NT2/D1 (cell line): ENCODE data around the gene ADGRD1.

Experiments
- DNase-seq: peaks from one replicate; pipeline ENCODE4 v3.0.0-alpha.2; 2011; ENCODE audit warnings: low read depth, low spot score
- H3K27me3 ChIP-seq: 2 replicates; pipeline ENCODE4 v1.6.0; 2011; ENCODE audit warnings: mild to moderate bottlenecking; ENCODE audit not compliant: insufficient read length, insufficient read depth
- H3K36me3 ChIP-seq: 2 replicates; pipeline ENCODE4 v1.6.1; 2011; ENCODE audit warnings: mild to moderate bottlenecking, low read length, mixed read lengths; ENCODE audit not compliant: insufficient read depth, insufficient read length
- H3K4me1 ChIP-seq: 2 replicates; pipeline ENCODE4 v1.5.1; 2011; ENCODE audit not compliant: insufficient read depth, insufficient read length
- H3K4me3 ChIP-seq: 2 replicates; pipeline ENCODE4 v1.5.1; 2011; ENCODE audit warnings: low read depth; ENCODE audit not compliant: insufficient read length
- H3K9ac ChIP-seq: 2 replicates; pipeline ENCODE4 v1.6.0; 2011; ENCODE audit warnings: low read depth; ENCODE audit not compliant: insufficient read length
- H3K9me3 ChIP-seq: 2 replicates; pipeline ENCODE4 v1.5.1; 2011; ENCODE audit warnings: mild to moderate bottlenecking, low read length; ENCODE audit not compliant: insufficient read depth
- SUZ12 ChIP-seq: IDR thresholded peaks from 2 replicates; pipeline ENCODE4 v1.6.1; 2011; ENCODE audit not compliant: insufficient read length, insufficient read depth; ENCODE audit errors: extremely low read depth
- YY1 ChIP-seq: IDR thresholded peaks from 2 replicates; pipeline ENCODE4 v1.6.1; 2011; ENCODE audit not compliant: insufficient read length, insufficient read depth
- ZNF274 ChIP-seq: IDR thresholded peaks from 2 replicates; pipeline ENCODE4 v1.6.1; 2011; ENCODE audit warnings: mild to moderate bottlenecking, low read depth, low read length

The ADGRD1 gene

GRCh38 chr12:131135786-131136538 is 182.3 kb downstream of the ADGRD1 start:
- no peak for DNase-seq

GRCh38 chr12:131136539-131136872 is 182.8 kb downstream of the ADGRD1 start:
- TF ChIP-seq SUZ12: no peak
- no peak for TF ChIP-seq ZNF274
- no peak overlapping the region for H3K9ac ChIP-seq
- H3K27me3 ChIP-seq: peaks cover 3% of the 10 kb centered on the region
- no peaks in the 10 kb centered on the region for H3K9me3 ChIP-seq
- no peak for DNase-seq
- H3K36me3 ChIP-seq: no peaks in the 10 kb centered on the region
- peaks cover 12% of the 10 kb centered on the region for H3K4me1 ChIP-seq
- H3K4me3 ChIP-seq: no peak overlapping the region

More at GRCh38 chr12:131135786-131136538, 182.3 kb downstream of the ADGRD1 start:
- Histone ChIP-seq H3K27me3 (peaks cover 3% of the 10 kb centered on the region), H3K9ac (no peak overlapping the region), H3K9me3 (no peaks in the 10 kb centered on the region), H3K36me3 (no peaks in the 10 kb centered on the region), H3K4me1 (peaks cover 13% of the 10 kb centered on the region), H3K4me3 (no peak overlapping the region)
- no peak for TF ChIP-seq ZNF274

DNA sequence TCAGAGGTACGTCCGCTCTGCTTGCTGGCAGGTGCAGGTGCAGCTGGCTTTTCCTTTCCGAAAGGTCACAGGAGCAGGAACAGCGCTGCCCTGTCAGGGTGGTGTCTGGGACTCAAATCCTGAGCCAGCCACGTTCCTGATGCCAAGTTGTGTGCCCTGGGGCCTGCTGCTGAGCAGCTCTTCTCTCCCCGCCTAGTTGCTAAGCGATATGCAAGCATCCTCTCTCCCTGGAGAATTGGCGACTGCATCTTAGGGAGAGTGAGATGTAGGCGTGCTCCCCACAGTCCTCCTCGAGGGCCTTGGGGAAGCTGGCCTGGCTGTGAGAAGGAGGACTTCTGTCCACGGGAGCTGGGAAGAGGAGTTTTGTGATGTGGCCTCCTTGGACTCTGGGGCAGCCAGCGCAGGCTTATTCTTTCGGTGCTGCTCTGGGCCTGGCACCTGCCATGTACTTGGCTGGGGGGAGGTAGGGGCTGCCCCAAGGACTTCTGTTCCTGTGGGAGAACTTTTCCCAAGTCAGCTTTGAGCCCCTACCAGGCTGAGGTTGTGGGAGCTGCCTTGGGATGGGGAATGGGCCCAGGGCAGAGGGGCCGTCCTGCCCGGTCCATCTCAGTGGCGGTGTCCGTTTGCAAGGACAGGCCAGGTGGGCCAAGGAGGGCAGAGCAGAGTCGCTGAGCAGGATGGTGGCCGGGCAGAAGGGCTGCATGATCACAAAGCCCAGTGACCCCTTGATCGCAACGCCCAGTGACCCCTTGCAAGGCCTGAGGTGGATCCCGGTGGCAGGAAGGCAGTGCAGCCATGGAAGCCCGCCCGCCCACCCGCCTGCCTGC is 183.5 kb downstream of the ADGRD1 start:
- Histone ChIP-seq H3K27me3 (peaks cover 3% of the 10 kb centered on the region), H3K9me3 (no peaks in the 10 kb centered on the region), H3K4me3 (no peak overlapping the region), H3K4me1 (peaks cover 6% of the 10 kb centered on the region), H3K9ac (no peak overlapping the region), H3K36me3 (no peaks in the 10 kb centered on the region)
- TF ChIP-seq SUZ12 (no peak), YY1 (no peak), ZNF274 (no peak)
- DNase-seq: no peak

- no peaks in the 10 kb centered on the region for H3K36me3 ChIP-seq
- peaks cover 2% of the 10 kb centered on the region for H3K27me3 ChIP-seq
- H3K4me3 ChIP-seq: no peak overlapping the region
- peak overlapping the region; percentile 24 for H3K9ac ChIP-seq
- no peak for DNase-seq
- peaks cover 6% of the 10 kb centered on the region for H3K4me1 ChIP-seq
- no peak for TF ChIP-seq YY1
- TF ChIP-seq ZNF274: no peak
- TF ChIP-seq SUZ12: no peak
- no peaks in the 10 kb centered on the region for H3K9me3 ChIP-seq
These were observed 184.3 kb downstream of the ADGRD1 start for GRCh38 chr12:131137836-131138637.

GRCh38 chr12:131138638-131139362 is 185.1 kb downstream of the ADGRD1 start:
- Histone ChIP-seq H3K4me1 (peaks cover 6% of the 10 kb centered on the region), H3K4me3 (no peak overlapping the region), H3K9ac (no peak overlapping the region), H3K9me3 (no peaks in the 10 kb centered on the region), H3K36me3 (no peaks in the 10 kb centered on the region), H3K27me3 (no peaks in the 10 kb centered on the region)
- TF ChIP-seq ZNF274: no peak
- DNase-seq: no peak

GRCh38 chr12:131139363-131140068 is 185.8 kb downstream of the ADGRD1 start:
- Histone ChIP-seq H3K27me3 (no peaks in the 10 kb centered on the region), H3K4me1 (peaks cover 6% of the 10 kb centered on the region), H3K4me3 (no peak overlapping the region), H3K9ac (no peak overlapping the region), H3K9me3 (no peaks in the 10 kb centered on the region), H3K36me3 (no peaks in the 10 kb centered on the region)
- TF ChIP-seq SUZ12 (no peak), ZNF274 (no peak), YY1 (no peak)
- DNase-seq: no peak
